ENCODE measurements around the gene PDE10A.

- TF ChIP-seq, protein P1, sequence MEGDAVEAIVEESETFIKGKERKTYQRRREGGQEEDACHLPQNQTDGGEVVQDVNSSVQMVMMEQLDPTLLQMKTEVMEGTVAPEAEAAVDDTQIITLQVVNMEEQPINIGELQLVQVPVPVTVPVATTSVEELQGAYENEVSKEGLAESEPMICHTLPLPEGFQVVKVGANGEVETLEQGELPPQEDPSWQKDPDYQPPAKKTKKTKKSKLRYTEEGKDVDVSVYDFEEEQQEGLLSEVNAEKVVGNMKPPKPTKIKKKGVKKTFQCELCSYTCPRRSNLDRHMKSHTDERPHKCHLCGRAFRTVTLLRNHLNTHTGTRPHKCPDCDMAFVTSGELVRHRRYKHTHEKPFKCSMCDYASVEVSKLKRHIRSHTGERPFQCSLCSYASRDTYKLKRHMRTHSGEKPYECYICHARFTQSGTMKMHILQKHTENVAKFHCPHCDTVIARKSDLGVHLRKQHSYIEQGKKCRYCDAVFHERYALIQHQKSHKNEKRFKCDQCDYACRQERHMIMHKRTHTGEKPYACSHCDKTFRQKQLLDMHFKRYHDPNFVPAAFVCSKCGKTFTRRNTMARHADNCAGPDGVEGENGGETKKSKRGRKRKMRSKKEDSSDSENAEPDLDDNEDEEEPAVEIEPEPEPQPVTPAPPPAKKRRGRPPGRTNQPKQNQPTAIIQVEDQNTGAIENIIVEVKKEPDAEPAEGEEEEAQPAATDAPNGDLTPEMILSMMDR (IDR thresholded peaks at IDR 0.05; ENCODE audit: insufficient read depth, low read length), result no peak
- no peak for TF ChIP-seq POLR2AphosphoS5 (IDR thresholded peaks at IDR 0.05; ENCODE audit: low read depth)
- TF ChIP-seq GABPA (IDR thresholded peaks at IDR 0.05; ENCODE audit: low read depth), result no peak
- TF ChIP-seq, protein P2, sequence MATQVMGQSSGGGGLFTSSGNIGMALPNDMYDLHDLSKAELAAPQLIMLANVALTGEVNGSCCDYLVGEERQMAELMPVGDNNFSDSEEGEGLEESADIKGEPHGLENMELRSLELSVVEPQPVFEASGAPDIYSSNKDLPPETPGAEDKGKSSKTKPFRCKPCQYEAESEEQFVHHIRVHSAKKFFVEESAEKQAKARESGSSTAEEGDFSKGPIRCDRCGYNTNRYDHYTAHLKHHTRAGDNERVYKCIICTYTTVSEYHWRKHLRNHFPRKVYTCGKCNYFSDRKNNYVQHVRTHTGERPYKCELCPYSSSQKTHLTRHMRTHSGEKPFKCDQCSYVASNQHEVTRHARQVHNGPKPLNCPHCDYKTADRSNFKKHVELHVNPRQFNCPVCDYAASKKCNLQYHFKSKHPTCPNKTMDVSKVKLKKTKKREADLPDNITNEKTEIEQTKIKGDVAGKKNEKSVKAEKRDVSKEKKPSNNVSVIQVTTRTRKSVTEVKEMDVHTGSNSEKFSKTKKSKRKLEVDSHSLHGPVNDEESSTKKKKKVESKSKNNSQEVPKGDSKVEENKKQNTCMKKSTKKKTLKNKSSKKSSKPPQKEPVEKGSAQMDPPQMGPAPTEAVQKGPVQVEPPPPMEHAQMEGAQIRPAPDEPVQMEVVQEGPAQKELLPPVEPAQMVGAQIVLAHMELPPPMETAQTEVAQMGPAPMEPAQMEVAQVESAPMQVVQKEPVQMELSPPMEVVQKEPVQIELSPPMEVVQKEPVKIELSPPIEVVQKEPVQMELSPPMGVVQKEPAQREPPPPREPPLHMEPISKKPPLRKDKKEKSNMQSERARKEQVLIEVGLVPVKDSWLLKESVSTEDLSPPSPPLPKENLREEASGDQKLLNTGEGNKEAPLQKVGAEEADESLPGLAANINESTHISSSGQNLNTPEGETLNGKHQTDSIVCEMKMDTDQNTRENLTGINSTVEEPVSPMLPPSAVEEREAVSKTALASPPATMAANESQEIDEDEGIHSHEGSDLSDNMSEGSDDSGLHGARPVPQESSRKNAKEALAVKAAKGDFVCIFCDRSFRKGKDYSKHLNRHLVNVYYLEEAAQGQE (IDR thresholded peaks at IDR 0.05; ENCODE audit: insufficient replicate concordance, low read depth), result no peak
- TF ChIP-seq SPI1 (IDR thresholded peaks at IDR 0.05; ENCODE audit: borderline replicate concordance, low read depth), result no peak
These were observed 38.7 kb upstream of the PDE10A start for GRCh38 chr6:165701564-165702354.

Data from HL-60 (cell line).